Measurements from ENCODE around the gene ACOX2. TPM values are rescaled to one million over a fixed set of nuclear protein-coding genes. Genes with fewer than 3 reads are reported as not detected.

Gene ACOX2
- polyA plus RNA-seq, 3 donors = 2.4 to 2.5 (median 2.4) TPM

- H3K27ac Mint-ChIP-seq = no peak overlapping the region
- no peak for DNase-seq
- TF ChIP-seq CTCF (IDR thresholded peaks at IDR 0.05) = no peak
- intact Hi-C loops (cut with micrococcal nuclease) = no loop called here
- H3K4me3 Mint-ChIP-seq = no peak overlapping the region
- Histone ChIP-seq H4K20me1 (ENCODE audit: insufficient read depth, low read length) (no peaks in the 10 kb centered on the region), H3K27ac (ENCODE audit: low read depth in 1 of 2, low read length in 2 of 2) (no peak overlapping the region), H2AFZ (ENCODE audit: insufficient read depth, low read depth, low read length, poor library complexity, severe bottlenecking) (no peak overlapping the region), H3K9ac (ENCODE audit: insufficient read depth, low read length, poor library complexity, severe bottlenecking) (no peak overlapping the region), H3K9me3 (replicated peaks in 1 of 2; ENCODE audit: control insufficient read depth in 1 of 2, insufficient read depth in 1 of 2, low read length in 2 of 2) (no peaks in the 10 kb centered on the region), H3K36me3 (replicated peaks in 1 of 2; ENCODE audit: control insufficient read depth in 1 of 2, insufficient read depth in 2 of 2, low read length in 2 of 2) (no peaks in the 10 kb centered on the region), H3K4me1 (ENCODE audit: control insufficient read depth in 1 of 2, insufficient read depth in 2 of 2, low read length in 2 of 2) (no peaks in the 10 kb centered on the region), H3K27me3 (ENCODE audit: control insufficient read depth in 2 of 2, insufficient read depth in 2 of 2, low read length in 2 of 2) (no peaks in the 10 kb centered on the region), H3K4me3 (replicated peaks in 1 of 3; ENCODE audit: low read depth in 2 of 3, low read length in 3 of 3) (no peak overlapping the region), H3K4me2 (replicated peaks; ENCODE audit: extremely low read depth, low read length, poor library complexity, severe bottlenecking) (no peak overlapping the region), H3K79me2 (ENCODE audit: insufficient read depth, low read length) (no peaks in the 10 kb centered on the region)
- no peaks in the 10 kb centered on the region for H3K36me3 Mint-ChIP-seq
- H3K27me3 Mint-ChIP-seq (ENCODE audit: low read depth in 3 of 3) = peaks cover 5 to 7% (median 5%) of the 10 kb centered on the region in 3 donors
- no CpG with 5 or more reads among the region's 4 CpGs for WGBS (ENCODE audit: insufficient coverage)
- peaks cover 0 to 14% (median 8%) of the 10 kb centered on the region in 7 donors for H3K9me3 Mint-ChIP-seq
- no peaks in the 10 kb centered on the region for H3K4me1 Mint-ChIP-seq
These were observed 14.7 kb upstream of the ACOX2 start for GRCh38 chr3:58551636-58552180.

- no peaks in the 10 kb centered on the region for H3K79me2 ChIP-seq (ENCODE audit: insufficient read depth, low read length)
These were observed 7.6 kb upstream of the ACOX2 start for GRCh38 chr3:58544541-58544940.

More at GRCh38 chr3:58544541-58544940, 7.6 kb upstream of the ACOX2 start:
- Mint-ChIP-seq H3K4me3 (no peak overlapping the region), H3K27me3 (ENCODE audit: low read depth in 3 of 3) (peaks cover 0 to 11% (median 4%) of the 10 kb centered on the region in 3 donors), H3K4me1 (no peaks in the 10 kb centered on the region), H3K27ac (no peak overlapping the region), H3K9me3 (peaks cover 0 to 9% (median 2%) of the 10 kb centered on the region in 7 donors), H3K36me3 (no peaks in the 10 kb centered on the region)
- Histone ChIP-seq H3K9ac (ENCODE audit: insufficient read depth, low read length, poor library complexity, severe bottlenecking) (no peak overlapping the region), H2AFZ (ENCODE audit: insufficient read depth, low read depth, low read length, poor library complexity, severe bottlenecking) (no peak overlapping the region), H3K4me1 (ENCODE audit: control insufficient read depth in 1 of 2, insufficient read depth in 2 of 2, low read length in 2 of 2) (no peaks in the 10 kb centered on the region), H3K27me3 (ENCODE audit: control insufficient read depth in 2 of 2, insufficient read depth in 2 of 2, low read length in 2 of 2) (no peaks in the 10 kb centered on the region), H3K4me3 (replicated peaks in 1 of 3; ENCODE audit: low read depth in 2 of 3, low read length in 3 of 3) (no peak overlapping the region), H3K36me3 (replicated peaks in 1 of 2; ENCODE audit: control insufficient read depth in 1 of 2, insufficient read depth in 2 of 2, low read length in 2 of 2) (no peaks in the 10 kb centered on the region), H3K27ac (ENCODE audit: low read depth in 1 of 2, low read length in 2 of 2) (no peak overlapping the region), H4K20me1 (ENCODE audit: insufficient read depth, low read length) (no peaks in the 10 kb centered on the region), H3K9me3 (replicated peaks in 1 of 2; ENCODE audit: control insufficient read depth in 1 of 2, insufficient read depth in 1 of 2, low read length in 2 of 2) (no peaks in the 10 kb centered on the region), H3K4me2 (replicated peaks; ENCODE audit: extremely low read depth, low read length, poor library complexity, severe bottlenecking) (no peak overlapping the region)
- WGBS (ENCODE audit: insufficient coverage) = 100% methylated on average over 1 of the region's 3 CpGs
- intact Hi-C loops (cut with micrococcal nuclease) = no loop called here
- TF ChIP-seq CTCF (IDR thresholded peaks at IDR 0.05) = no peak
- no peak for DNase-seq
